Activated T-helper 1 cell treated with anti-CD3 and anti-CD28 coated beads, Interleukin-12 subunit alpha, Interleukin-12 subunit beta, Interleukin-2, Interleukin-4 antibody, amounts not matched to agents 30 ng/mL and 10 ng/mL and 1 ng/mL, durations not matched to agents 14 hours and 24 hours and 36 hours (primary cell): ENCODE measurements around the gene GKN1. TPM values are rescaled to one million over a fixed set of nuclear protein-coding genes. Genes with fewer than 3 reads are reported as not detected.

Experiments
- DNase-seq: peaks from one replicate; pipeline ENCODE4 v3.0.0; 2021; ENCODE audit warnings: low spot score
- H3K27ac Mint-ChIP-seq: one replicate; pipeline ENCODE4 v1.8.0; 2021; ENCODE audit warnings: mild to moderate bottlenecking, mixed read lengths
- H3K27me3 Mint-ChIP-seq: one replicate; pipeline ENCODE4 v1.8.0; 2022; ENCODE audit warnings: mild to moderate bottlenecking, moderate library complexity, mixed read lengths; ENCODE audit not compliant: insufficient read depth
- H3K36me3 Mint-ChIP-seq: one replicate; pipeline ENCODE4 v1.8.0; 2021; ENCODE audit warnings: low read depth, mixed read lengths
- H3K4me1 Mint-ChIP-seq: one replicate; pipeline ENCODE4 v1.8.0; 2021; ENCODE audit warnings: low read depth, mixed read lengths
- H3K4me3 Mint-ChIP-seq: one replicate; pipeline ENCODE4 v1.8.0; 2021; ENCODE audit warnings: mild to moderate bottlenecking, moderate library complexity, mixed read lengths
- H3K9me3 Mint-ChIP-seq: one replicate; pipeline ENCODE4 v1.8.0; 2021; ENCODE audit warnings: mixed read lengths
- intact Hi-C: fragments of 100-400 bp; cut with micrococcal nuclease; formaldehyde crosslinking; loops from one replicate; pipeline ENCODE4 v1.15.1; 2024
- total RNA-seq: library from RNA; stranded (reverse); gene quantifications from 2 replicates; pipeline ENCODE4 v1.2.3, GENCODE V29; 2022

GKN1 gene
- total RNA-seq, 1 donor from 2014 or later = not detected

GRCh38 chr2:68994864-68995263, 20.4 kb downstream of the GKN1 start:
- no peaks in the 10 kb centered on the region for H3K36me3 Mint-ChIP-seq

GRCh38 chr2:68995916-68996315, 21.5 kb downstream of the GKN1 start:
- Mint-ChIP-seq H3K4me1 (no peaks in the 10 kb centered on the region), H3K36me3 (no peaks in the 10 kb centered on the region), H3K27ac (no peak overlapping the region), H3K4me3 (no peak overlapping the region), H3K9me3 (no peaks in the 10 kb centered on the region), H3K27me3 (peaks cover 10% of the 10 kb centered on the region)
- DNase-seq = no peak
- intact Hi-C loops = no loop called here

More at GRCh38 chr2:68994864-68995263, 20.4 kb downstream of the GKN1 start:
- Mint-ChIP-seq H3K9me3 (no peaks in the 10 kb centered on the region), H3K4me3 (no peak overlapping the region), H3K4me1 (no peaks in the 10 kb centered on the region), H3K27ac (no peak overlapping the region), H3K27me3 (peaks cover 9% of the 10 kb centered on the region)
- no peak for DNase-seq
- intact Hi-C loops = no loop called here

- no peak for DNase-seq
- intact Hi-C loops = no loop called here
- no peak overlapping the region for H3K27ac Mint-ChIP-seq
- H3K27me3 Mint-ChIP-seq = peaks cover 13% of the 10 kb centered on the region
- H3K9me3 Mint-ChIP-seq = peaks cover 6% of the 10 kb centered on the region
- H3K36me3 Mint-ChIP-seq = no peaks in the 10 kb centered on the region
- H3K4me3 Mint-ChIP-seq = no peak overlapping the region
- no peaks in the 10 kb centered on the region for H3K4me1 Mint-ChIP-seq
Measured at GRCh38 chr2:68997401-68997800, 23.0 kb downstream of the GKN1 start.

- no peaks in the 10 kb centered on the region for H3K4me1 Mint-ChIP-seq
- H3K36me3 Mint-ChIP-seq = no peaks in the 10 kb centered on the region
- intact Hi-C loops = no loop called here
- H3K27me3 Mint-ChIP-seq = peaks cover 19% of the 10 kb centered on the region
- DNase-seq = no peak
- H3K27ac Mint-ChIP-seq = no peak overlapping the region
- H3K4me3 Mint-ChIP-seq = no peak overlapping the region
- H3K9me3 Mint-ChIP-seq = peaks cover 6% of the 10 kb centered on the region
Measured at GRCh38 chr2:69001879-69002278, 27.4 kb downstream of the GKN1 start.

GRCh38 chr2:69003731-69004130, 29.3 kb downstream of the GKN1 start:
- H3K9me3 Mint-ChIP-seq = peaks cover 6% of the 10 kb centered on the region
- no peak for DNase-seq
- no peaks in the 10 kb centered on the region for H3K36me3 Mint-ChIP-seq
- no peak overlapping the region for H3K27ac Mint-ChIP-seq
- intact Hi-C loops = no loop called here
- no peak overlapping the region for H3K4me3 Mint-ChIP-seq
- H3K27me3 Mint-ChIP-seq = peaks cover 19% of the 10 kb centered on the region
- H3K4me1 Mint-ChIP-seq = no peaks in the 10 kb centered on the region

- no peak overlapping the region for H3K27ac Mint-ChIP-seq
- no peak overlapping the region for H3K4me3 Mint-ChIP-seq
- intact Hi-C loops = no loop called here
- DNase-seq = no peak
- no peaks in the 10 kb centered on the region for H3K4me1 Mint-ChIP-seq
- H3K36me3 Mint-ChIP-seq = no peaks in the 10 kb centered on the region
- no peaks in the 10 kb centered on the region for H3K9me3 Mint-ChIP-seq
- peaks cover 31% of the 10 kb centered on the region for H3K27me3 Mint-ChIP-seq
Measured at GRCh38 chr2:69007169-69007568, 32.7 kb downstream of the GKN1 start.

GRCh38 chr2:69007603-69008002, 33.2 kb downstream of the GKN1 start:
- Mint-ChIP-seq H3K27ac (no peak overlapping the region), H3K9me3 (no peaks in the 10 kb centered on the region), H3K4me1 (peaks cover 2% of the 10 kb centered on the region), H3K4me3 (no peak overlapping the region), H3K36me3 (no peaks in the 10 kb centered on the region), H3K27me3 (peaks cover 35% of the 10 kb centered on the region)
- no peak for DNase-seq
- intact Hi-C loops = no loop called here

GRCh38 chr2:69010437-69011194, 36.2 kb downstream of the GKN1 start:
- DNase-seq = no peak
- intact Hi-C loops = loop anchor here (5.0 kb wide), 1 partner anchor 68 kb away; no protein-coding TSS in a partner anchor
- Mint-ChIP-seq H3K9me3 (no peaks in the 10 kb centered on the region), H3K27ac (no peak overlapping the region), H3K36me3 (no peaks in the 10 kb centered on the region), H3K4me3 (no peak overlapping the region), H3K27me3 (peaks cover 59% of the 10 kb centered on the region), H3K4me1 (peaks cover 13% of the 10 kb centered on the region)

GRCh38 chr2:69011611-69012157, 37.2 kb downstream of the GKN1 start:
- Mint-ChIP-seq H3K36me3 (no peaks in the 10 kb centered on the region), H3K4me3 (peak overlapping the region; percentile 1), H3K27me3 (peaks cover 54% of the 10 kb centered on the region), H3K9me3 (no peaks in the 10 kb centered on the region), H3K27ac (no peak overlapping the region), H3K4me1 (peaks cover 13% of the 10 kb centered on the region)
- intact Hi-C loops = loop anchor here (5.0 kb wide), 1 partner anchor 69 kb away; no protein-coding TSS in a partner anchor
- no peak for DNase-seq

- peak overlapping the region; percentile 7 for H3K27ac Mint-ChIP-seq
- peaks cover 13% of the 10 kb centered on the region for H3K4me1 Mint-ChIP-seq
- intact Hi-C loops = loop anchor here (1.0 to 5.0 kb wide), 2 partner anchors 37 to 70 kb away; no protein-coding TSS in a partner anchor
- peak; percentile 8 for DNase-seq
- H3K4me3 Mint-ChIP-seq = peak overlapping the region; percentile 81
- H3K36me3 Mint-ChIP-seq = no peaks in the 10 kb centered on the region
- H3K9me3 Mint-ChIP-seq = no peaks in the 10 kb centered on the region
- H3K27me3 Mint-ChIP-seq = peaks cover 55% of the 10 kb centered on the region
Measured at GRCh38 chr2:69012310-69013141, 38.1 kb downstream of the GKN1 start.

- peaks cover 63% of the 10 kb centered on the region for H3K27me3 Mint-ChIP-seq
- H3K9me3 Mint-ChIP-seq = no peaks in the 10 kb centered on the region
- H3K36me3 Mint-ChIP-seq = no peaks in the 10 kb centered on the region
- peak within 1 kb of the TSS; percentile 81 for H3K4me3 Mint-ChIP-seq
- intact Hi-C loops = loop anchor here (1.0 to 5.0 kb wide), 2 partner anchors 36 to 71 kb away; no protein-coding TSS in a partner anchor
- peaks cover 13% of the 10 kb centered on the region for H3K4me1 Mint-ChIP-seq
- no peak for DNase-seq
- H3K27ac Mint-ChIP-seq = peak within 1 kb of the TSS; percentile 7
Measured at GRCh38 chr2:69013142-69013839, 38.9 kb downstream of the GKN1 start, which contains the start of gene ANTXR1. Gene ANTXR1 (plus strand): TSS chr2:69013179. CDS start chr2:69013500, 321 bp downstream.
